Mesenchymal stem cell (in vitro differentiated cells and primary cell): ENCODE results near the gene RUSF1.
"Not testable (repeated sequence)": the region's sequence is repeated elsewhere in the genome, so short reads cannot be mapped to it uniquely, and the experiment has no call there.

Experiments used
- DNase-seq: peaks from one replicate; pipeline ENCODE4 v3.0.0-alpha.2; 2013
- H2AFZ ChIP-seq: one replicate; pipeline ENCODE4 v1.6.1; 2013; ENCODE audit warnings: low read depth, mild to moderate bottlenecking, control low read depth, inconsistent platforms, low read length, moderate library complexity
- H2AK5ac ChIP-seq: 2 replicates; pipeline ENCODE4 v1.6.1; 2013; ENCODE audit warnings: low read length, moderate library complexity, mild to moderate bottlenecking, inconsistent platforms; ENCODE audit not compliant: severe bottlenecking
- H2BK120ac ChIP-seq: one replicate; pipeline ENCODE4 v1.6.1; 2013; ENCODE audit warnings: low read depth, mild to moderate bottlenecking, inconsistent platforms, low read length, moderate library complexity
- H2BK12ac ChIP-seq, 2 experiments: one replicate each; pipeline ENCODE4 v1.6.1; 2013; ENCODE audit warnings: inconsistent platforms in 2 of 2, low read length in 2 of 2, mild to moderate bottlenecking in 2 of 2, moderate library complexity in 2 of 2, control low read depth in 1 of 2
- H2BK15ac ChIP-seq: one replicate; pipeline ENCODE4 v1.6.1; 2013; ENCODE audit warnings: mild to moderate bottlenecking, low read depth, inconsistent platforms; ENCODE audit not compliant: poor library complexity, severe bottlenecking
- H2BK5ac ChIP-seq: 2 replicates; pipeline ENCODE4 v1.6.1; 2013; ENCODE audit warnings: low read depth, mild to moderate bottlenecking, low read length, control low read depth, inconsistent platforms; ENCODE audit not compliant: poor library complexity, severe bottlenecking
- H3K14ac ChIP-seq, 2 experiments: one replicate each; pipeline ENCODE4 v1.6.1; 2013; ENCODE audit warnings: inconsistent platforms in 2 of 2, low read length in 2 of 2, control low read depth in 1 of 2, mild to moderate bottlenecking in 1 of 2, moderate library complexity in 1 of 2
- H3K18ac ChIP-seq, 2 experiments: one replicate each; pipeline ENCODE4 v1.6.1; 2013; ENCODE audit warnings: inconsistent platforms in 2 of 2, low read length in 2 of 2, control low read depth in 1 of 2, low read depth in 1 of 2, mild to moderate bottlenecking in 1 of 2
- H3K23ac ChIP-seq, 2 experiments: one replicate each; pipeline ENCODE4 v1.6.1; 2013; ENCODE audit warnings: inconsistent platforms in 2 of 2, low read length in 2 of 2, mild to moderate bottlenecking in 2 of 2, moderate library complexity in 2 of 2, control low read depth in 1 of 2
- H3K27ac ChIP-seq: 2 replicates; pipeline ENCODE4 v1.5.1; 2013; ENCODE audit warnings: mild to moderate bottlenecking, moderate library complexity, low read length, control low read depth, inconsistent platforms; ENCODE audit not compliant: poor library complexity, severe bottlenecking
- H3K27me3 ChIP-seq, 2 experiments: 2 replicates each; pipeline versions ENCODE4 v1.6.1 to v1.7.0; 2013; ENCODE audit warnings: low read length in 2 of 2, mild to moderate bottlenecking in 2 of 2, moderate library complexity in 2 of 2, control low read depth in 1 of 2, inconsistent platforms in 1 of 2; ENCODE audit not compliant: control insufficient read depth in 1 of 2, insufficient read depth in 1 of 2
- H3K36me3 ChIP-seq, 2 experiments: 2 replicates each; pipeline versions ENCODE4 v1.6.1 to v1.7.0; 2013; ENCODE audit warnings: low read length in 2 of 2, control low read depth in 1 of 2, inconsistent platforms in 1 of 2, low read depth in 1 of 2, mild to moderate bottlenecking in 1 of 2; ENCODE audit not compliant: insufficient read depth in 2 of 2, control insufficient read depth in 1 of 2
- H3K4ac ChIP-seq, 2 experiments: one replicate each; pipeline ENCODE4 v1.6.1; 2013; ENCODE audit warnings: inconsistent platforms in 2 of 2, low read length in 2 of 2, mild to moderate bottlenecking in 2 of 2, moderate library complexity in 2 of 2, control low read depth in 1 of 2, low read depth in 1 of 2
- H3K4me1 ChIP-seq: 2 replicates; pipeline ENCODE4 v1.6.1; 2013; ENCODE audit warnings: low read depth, low read length, control low read depth; ENCODE audit not compliant: control insufficient read depth, insufficient read depth
- H3K4me2 ChIP-seq: 2 replicates; pipeline ENCODE4 v1.6.1; 2013; ENCODE audit warnings: low read length, mild to moderate bottlenecking, inconsistent platforms; ENCODE audit not compliant: poor library complexity, severe bottlenecking
- H3K4me3 ChIP-seq, 2 experiments: 2 replicates each; pipeline versions ENCODE4 v1.5.1 to v1.7.0; 2013; ENCODE audit warnings: low read length in 2 of 2, mild to moderate bottlenecking in 2 of 2, control low read depth in 1 of 2, low read depth in 1 of 2; ENCODE audit not compliant: insufficient read depth in 1 of 2
- H3K79me1 ChIP-seq: replicated peaks from 2 replicates; pipeline ENCODE4 v1.6.1; 2013; ENCODE audit warnings: mild to moderate bottlenecking, control low read depth, low read length, inconsistent platforms; ENCODE audit not compliant: poor library complexity, severe bottlenecking
- H3K9ac ChIP-seq: 2 replicates; pipeline ENCODE4 v1.7.0; 2013; ENCODE audit warnings: mild to moderate bottlenecking, low read length, moderate library complexity
- H3K9me3 ChIP-seq: 2 replicates; pipeline ENCODE4 v1.7.0; 2013; ENCODE audit warnings: mild to moderate bottlenecking, low read length; ENCODE audit not compliant: control insufficient read depth
- H4K8ac ChIP-seq: one replicate; pipeline ENCODE4 v1.6.1; 2013; ENCODE audit warnings: inconsistent platforms, mild to moderate bottlenecking, low read length, moderate library complexity
- H4K91ac ChIP-seq: one replicate; pipeline ENCODE4 v1.6.1; 2013; ENCODE audit warnings: mild to moderate bottlenecking, low read length, inconsistent platforms
- WGBS: methylation state at CpG from one replicate; pipeline ENCODE4 v1.1.7; 2013; ENCODE audit warnings: mixed read lengths; 5-methylcytosine and 5-hydroxymethylcytosine counted together

Gene RUSF1

DNA sequence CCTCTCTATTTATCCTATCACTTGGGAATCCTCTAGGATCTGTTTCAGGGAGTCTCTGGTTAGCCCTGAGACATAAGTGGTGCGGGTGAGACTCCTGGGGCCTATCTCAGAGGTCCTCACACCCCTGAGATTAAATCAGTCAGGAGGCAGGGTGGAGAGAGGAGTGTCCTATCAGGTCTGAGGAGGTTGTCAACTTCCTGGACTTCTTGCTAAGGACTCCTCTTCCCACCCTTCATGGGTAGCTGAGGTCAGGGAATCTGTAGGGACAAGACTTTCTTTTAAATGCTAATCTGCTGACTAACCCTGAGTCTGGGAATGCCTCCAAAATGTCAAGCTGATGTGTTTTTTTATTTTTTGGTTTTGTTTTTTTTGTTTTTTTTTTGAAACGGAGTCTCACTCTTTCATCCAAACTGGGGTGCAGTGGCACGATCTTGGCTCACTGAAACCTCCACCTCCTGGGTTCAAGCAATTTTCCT lies 55.5 kb downstream of the RUSF1 start:
- Histone ChIP-seq H3K79me1 (peaks cover 17% of the 10 kb centered on the region), H3K14ac (no peak overlapping the region), H3K4me2 (no peak overlapping the region), H3K27me3 (no peaks in the 10 kb centered on the region), H3K18ac (no peak overlapping the region), H3K4me1 (peaks cover 37% of the 10 kb centered on the region), H3K27ac (peak overlapping the region; percentile 63), H3K4me3 (peak overlapping the region in 1 of 2 experiments; percentile 28), H3K9me3 (no peaks in the 10 kb centered on the region), H3K23ac (no peak overlapping the region), H4K8ac (peak overlapping the region; percentile 24), H4K91ac (peak overlapping the region; percentile 2), H3K36me3 (peaks cover 10 to 20% of the 10 kb centered on the region in 2 experiments), H2AK5ac (peak overlapping the region; percentile 90), H2BK120ac (no peak overlapping the region), H3K9ac (peak overlapping the region; percentile 78), H2BK12ac (peak overlapping the region in 1 of 2 experiments; percentile 33), H2BK15ac (no peak overlapping the region), H3K4ac (peak overlapping the region in 1 of 2 experiments; percentile 84), H2BK5ac (no peak overlapping the region), H2AFZ (no peak overlapping the region)
- peak; percentile 87 for DNase-seq
- WGBS: 67% methylated on average over 2 of the region's 3 CpGs

DNA sequence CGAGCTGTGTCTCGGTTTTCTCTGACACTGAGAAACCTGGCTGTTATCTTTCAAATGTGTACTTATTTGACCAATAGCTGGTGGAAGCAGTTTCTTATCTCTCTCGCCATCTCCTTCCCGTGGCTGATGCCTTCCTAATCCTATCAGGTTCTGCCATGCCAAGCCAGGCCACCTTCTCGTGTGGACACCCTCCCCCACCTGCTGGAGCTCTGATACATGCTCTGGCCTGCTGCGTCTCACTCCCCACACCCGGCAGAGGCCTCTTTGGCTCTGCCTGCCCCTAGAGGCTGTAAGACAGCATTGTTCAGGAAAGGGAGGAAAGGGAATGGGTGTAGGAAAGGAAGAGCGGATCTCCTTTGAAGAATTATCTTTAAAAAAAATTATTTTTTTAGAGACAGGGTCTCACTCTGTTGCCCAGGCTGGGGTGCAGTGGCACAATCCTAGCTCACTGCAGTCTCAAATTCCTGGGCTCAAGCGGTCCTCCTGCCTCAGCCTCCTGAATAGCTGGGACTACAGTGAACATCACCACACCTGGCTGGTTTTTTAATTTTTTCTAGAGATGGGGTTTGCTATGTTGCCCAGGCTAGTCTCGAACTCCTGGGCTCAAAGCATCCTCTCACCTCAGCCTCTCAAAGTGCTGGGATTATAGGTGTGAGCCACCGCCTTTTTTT lies 56.4 kb downstream of the RUSF1 start:
- Histone ChIP-seq H3K4ac (no peak overlapping the region), H2BK15ac (peak overlapping the region; percentile 60), H3K79me1 (peaks cover 14% of the 10 kb centered on the region), H2BK120ac (peak overlapping the region; percentile 54), H3K9me3 (no peaks in the 10 kb centered on the region), H3K36me3 (peaks cover 10 to 13% of the 10 kb centered on the region in 2 experiments), H3K27me3 (no peaks in the 10 kb centered on the region), H4K91ac (no peak overlapping the region), H3K9ac (peak overlapping the region; percentile 78), H3K14ac (no peak overlapping the region), H2AK5ac (peak overlapping the region; percentile 53), H3K4me3 (no peak overlapping the region), H2BK5ac (no peak overlapping the region), H3K4me1 (peaks cover 29% of the 10 kb centered on the region), H3K27ac (no peak overlapping the region), H4K8ac (peak overlapping the region; percentile 27), H3K4me2 (no peak overlapping the region), H3K23ac (no peak overlapping the region), H2AFZ (no peak overlapping the region), H2BK12ac (no peak overlapping the region), H3K18ac (peak overlapping the region in 1 of 2 experiments; percentile 11)
- peak; percentile 84 for DNase-seq
- WGBS: 47% methylated on average over 7 of the region's 11 CpGs

DNA sequence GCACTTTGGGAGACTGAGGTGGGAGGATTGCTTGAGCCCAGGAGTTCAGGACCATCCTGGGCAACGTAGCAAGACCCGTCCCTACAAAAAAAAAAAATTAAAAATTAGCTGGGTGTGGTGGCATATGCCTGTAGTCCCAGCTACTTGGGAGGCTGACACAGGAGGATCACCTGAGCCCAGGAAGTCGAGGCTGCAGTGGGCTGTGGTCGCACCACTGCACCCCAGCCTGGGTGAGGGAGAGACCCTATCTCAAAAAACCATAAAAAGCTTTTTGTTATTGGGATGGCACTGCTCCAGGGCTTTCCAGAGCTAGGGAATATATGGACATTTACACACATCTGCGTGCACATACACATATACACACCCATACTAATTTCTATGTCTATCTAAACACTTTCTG lies 57.0 kb downstream of the RUSF1 start:
- H3K23ac ChIP-seq: no peak overlapping the region
- H3K36me3 ChIP-seq: peaks cover 5 to 10% of the 10 kb centered on the region in 2 experiments
- no peaks in the 10 kb centered on the region for H3K9me3 ChIP-seq
- H2AFZ ChIP-seq: no peak overlapping the region
- H3K4ac ChIP-seq: no peak overlapping the region
- DNase-seq: no peak
- no peak overlapping the region for H3K14ac ChIP-seq
- peak overlapping the region; percentile 78 for H3K9ac ChIP-seq
- 95% methylated on average over 5 of the region's 5 CpGs for WGBS
- no peak overlapping the region for H3K4me2 ChIP-seq
- no peak overlapping the region for H4K8ac ChIP-seq
- H3K27me3 ChIP-seq: no peaks in the 10 kb centered on the region
- H3K27ac ChIP-seq: no peak overlapping the region
- H3K79me1 ChIP-seq: peaks cover 9% of the 10 kb centered on the region
- H4K91ac ChIP-seq: no peak overlapping the region
- no peak overlapping the region for H2BK12ac ChIP-seq
- H2BK5ac ChIP-seq: no peak overlapping the region
- no peak overlapping the region for H2BK15ac ChIP-seq
- no peak overlapping the region for H2BK120ac ChIP-seq
- H2AK5ac ChIP-seq: peak overlapping the region; percentile 53
- peaks cover 25% of the 10 kb centered on the region for H3K4me1 ChIP-seq
- H3K18ac ChIP-seq: no peak overlapping the region
- H3K4me3 ChIP-seq: no peak overlapping the region

DNA sequence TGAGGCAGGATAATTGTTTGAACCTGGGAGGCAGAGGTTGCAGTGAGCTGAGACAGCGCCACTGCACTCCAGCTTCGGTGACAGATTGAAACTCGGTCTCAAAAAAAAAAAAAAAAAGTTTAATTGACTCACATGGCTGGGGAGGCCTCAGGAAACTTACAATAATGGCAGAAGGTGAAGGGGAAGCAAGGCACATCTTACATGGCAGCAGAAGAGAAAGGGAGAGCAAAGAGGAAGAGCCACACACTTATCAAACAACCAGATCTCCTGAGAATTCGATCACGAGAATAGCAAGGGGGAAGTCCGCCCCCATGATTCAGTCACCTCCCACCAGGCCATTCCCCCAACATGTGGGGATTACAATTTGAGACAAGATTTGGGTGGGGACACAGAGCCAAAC lies 62.3 kb downstream of the RUSF1 start:
- not testable (repeated sequence) for H2BK5ac ChIP-seq, H2AFZ ChIP-seq, H2BK15ac ChIP-seq, H3K14ac ChIP-seq, H2BK120ac ChIP-seq, H3K9me3 ChIP-seq, H3K4me1 ChIP-seq, H4K91ac ChIP-seq, H2BK12ac ChIP-seq, H3K18ac ChIP-seq, H3K4me3 ChIP-seq, H3K4me2 ChIP-seq, H2AK5ac ChIP-seq, H3K27me3 ChIP-seq, H3K36me3 ChIP-seq, H3K9ac ChIP-seq, H3K79me1 ChIP-seq, H4K8ac ChIP-seq, H3K27ac ChIP-seq, H3K23ac ChIP-seq, DNase-seq, H3K4ac ChIP-seq
- 90% methylated on average over 5 of the region's 6 CpGs for WGBS
